CD4-positive, alpha-beta memory T cell (primary cell): ENCODE results near the gene ZC2HC1C. TPM values are rescaled to one million over a fixed set of nuclear protein-coding genes. Genes with fewer than 3 reads are reported as not detected.

Experiments used
- CTCF ChIA-PET: fragments of 350-600 bp; sonication (Branson Sonifier 250); formaldehyde crosslinking; loops from one replicate; lab custom pipeline; 2021; ENCODE audit warnings: inconsistent platforms; ENCODE audit not compliant: partially characterized antibody; lab: Charles Lee
- POLR2A ChIA-PET: fragments of 350-600 bp; sonication (Branson Sonifier 250); formaldehyde crosslinking; loops from one replicate; lab custom pipeline; 2021; ENCODE audit not compliant: partially characterized antibody; lab: Charles Lee
- DNase-seq, 5 donors: peaks; one replicate each; pipeline versions ENCODE4 v3.0.0 to v3.0.0-alpha.2; 2020 to 2022; ENCODE audit warnings: mixed read lengths in 1 of 5
- H3K27ac ChIP-seq: one replicate; pipeline ENCODE4 v1.7.0; 2013; ENCODE audit warnings: low read depth, low read length
- H3K27me3 ChIP-seq: 2 replicates; pipeline ENCODE4 v1.7.0; 2013; ENCODE audit warnings: mild to moderate bottlenecking, low read length, moderate library complexity; ENCODE audit not compliant: insufficient read depth
- H3K36me3 ChIP-seq: 2 replicates; pipeline ENCODE4 v1.7.0; 2013; ENCODE audit warnings: mild to moderate bottlenecking, low read length, moderate library complexity; ENCODE audit not compliant: insufficient read depth
- H3K4me1 ChIP-seq: 2 replicates; pipeline ENCODE4 v1.7.0; 2013; ENCODE audit warnings: mild to moderate bottlenecking, low read length, moderate library complexity; ENCODE audit not compliant: insufficient read depth
- H3K4me3 ChIP-seq, 2 donors: one replicate each; pipeline ENCODE4 v1.7.0; 2013; ENCODE audit warnings: low read length in 2 of 2, mild to moderate bottlenecking in 1 of 2
- H3K9me3 ChIP-seq, 2 donors: one replicate each; pipeline ENCODE4 v1.7.0; 2013; ENCODE audit warnings: low read length in 2 of 2, control low read depth in 1 of 2; ENCODE audit not compliant: control insufficient read depth in 1 of 2
- H3K27ac Mint-ChIP-seq, 7 donors: one replicate each; pipeline ENCODE4 v1.8.0; 2020 to 2021; ENCODE audit warnings: mixed read lengths in 7 of 7, mild to moderate bottlenecking in 6 of 7, inconsistent platforms in 3 of 7, moderate library complexity in 3 of 7
- H3K27me3 Mint-ChIP-seq, 2 donors: one replicate each; pipeline ENCODE4 v1.8.0; 2020 to 2021; ENCODE audit warnings: mixed read lengths in 2 of 2
- H3K36me3 Mint-ChIP-seq, 2 donors: one replicate each; pipeline ENCODE4 v1.8.0; 2020 to 2021; ENCODE audit warnings: mixed read lengths in 2 of 2, inconsistent platforms in 1 of 2, mild to moderate bottlenecking in 1 of 2
- H3K4me1 Mint-ChIP-seq, 4 donors: one replicate each; pipeline ENCODE4 v1.8.0; 2020 to 2021; ENCODE audit warnings: mixed read lengths in 4 of 4, mild to moderate bottlenecking in 1 of 4
- H3K4me3 Mint-ChIP-seq, 8 donors: one replicate each; pipeline ENCODE4 v1.8.0; 2020 to 2021; ENCODE audit warnings: mixed read lengths in 8 of 8, mild to moderate bottlenecking in 7 of 8, moderate library complexity in 6 of 8, inconsistent platforms in 3 of 8
- H3K9me3 Mint-ChIP-seq, 8 donors: one replicate each; pipeline ENCODE4 v1.8.0; 2020 to 2021; ENCODE audit warnings: mixed read lengths in 8 of 8, mild to moderate bottlenecking in 5 of 8, inconsistent platforms in 3 of 8, moderate library complexity in 1 of 8
- intact Hi-C: fragments of 100-400 bp; cut with micrococcal nuclease; formaldehyde crosslinking; loops from one replicate; pipeline ENCODE4 v1.15.1; 2023
- polyA plus RNA-seq, 2 donors: library from polyadenylated mRNA; unstranded; fragments of 300-500 nt; fragmentation: Illumina TruSeq; gene quantifications; one replicate each; pipeline ENCODE4 v1.2.3, GENCODE V29; 2021
- total RNA-seq, 2 experiments: library from RNA; stranded (reverse); gene quantifications; one replicate each; pipeline ENCODE4 v1.2.3, GENCODE V29; 2021

ZC2HC1C gene
- total and polyA plus RNA-seq, 4 experiments from 2014 or later, result 0.76 to 3.6 (median 1.2) TPM

DNA sequence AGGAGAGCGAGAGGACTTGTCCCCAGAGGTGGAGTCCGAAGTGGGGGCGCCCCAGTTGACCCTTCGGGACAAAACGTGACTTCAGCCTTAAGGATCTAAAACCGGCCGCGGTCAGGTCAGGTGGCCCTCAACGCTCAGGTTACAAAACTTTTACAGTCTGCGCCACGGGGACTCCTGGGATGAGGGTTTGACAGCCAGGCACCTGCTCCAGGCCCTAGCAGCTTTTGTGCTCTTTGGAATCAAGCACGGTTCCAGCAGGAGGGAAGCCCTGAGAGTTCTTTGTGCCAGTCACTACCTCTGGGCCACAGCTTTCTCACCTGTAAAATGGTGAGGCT lies 337 bp downstream of the ZC2HC1C start:
- Mint-ChIP-seq H3K4me1 (peaks cover under 1 to 8% (median 3%) of the 10 kb centered on the region in 4 donors), H3K27ac (peak overlapping the region in 6 of 7 donors; percentile 18 to 89 (median 74)), H3K36me3 (no peaks in the 10 kb centered on the region), H3K4me3 (peak overlapping the region in 5 of 8 donors; percentile 54 to 75 (median 73)), H3K9me3 (no peaks in the 10 kb centered on the region), H3K27me3 (no peaks in the 10 kb centered on the region)
- Histone ChIP-seq H3K27me3 (no peaks in the 10 kb centered on the region), H3K4me1 (peaks cover 13% of the 10 kb centered on the region), H3K9me3 (no peaks in the 10 kb centered on the region), H3K27ac (peak overlapping the region; percentile 32), H3K36me3 (no peaks in the 10 kb centered on the region), H3K4me3 (peak overlapping the region in 1 of 2 donors; percentile 58)
- CTCF ChIA-PET, result interaction anchor here (0.8 to 2.5 kb wide), 2 partner anchors 122 to 209 kb away, joined by 3 to 8 read pairs; no protein-coding TSS in a partner anchor
- intact Hi-C loops, result loop anchor here (1.0 kb wide), 1 partner anchor 67 kb away; the partner anchor contains the start of gene EIF2B2
- no peak for DNase-seq
- POLR2A ChIA-PET, result interaction anchor here (0.6 to 3.1 kb wide), 10 partner anchors 9 to 160 kb away, joined by 3 to 16 read pairs (median 4); partner anchors contain the start of genes EIF2B2, MLH3 and NEK9

DNA sequence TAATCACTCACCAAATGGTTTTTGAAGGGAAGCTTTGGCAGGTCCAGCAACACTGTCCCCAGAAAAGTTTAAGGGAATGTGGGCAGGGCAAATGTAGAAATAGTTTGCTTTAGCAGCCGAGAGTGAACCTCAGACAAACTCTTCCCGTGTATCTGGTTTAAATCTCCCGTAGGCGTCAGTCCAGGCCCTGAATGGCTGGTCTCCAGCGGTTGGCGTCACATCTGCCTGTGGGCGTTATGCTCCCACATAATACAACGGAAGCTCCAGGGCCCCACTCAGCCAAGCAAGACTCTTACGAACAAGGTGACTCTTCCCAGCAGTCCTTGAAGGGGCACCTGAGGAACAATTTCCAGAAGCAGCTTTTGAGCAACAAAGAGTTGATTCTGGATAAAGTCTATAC lies 942 bp downstream of the ZC2HC1C start:
- H3K4me3 Mint-ChIP-seq, result peak overlapping the region in 5 of 8 donors; percentile 21 to 75 (median 32)
- POLR2A ChIA-PET, result interaction anchor here (0.5 to 3.1 kb wide), 7 partner anchors 8 to 70 kb away, joined by 3 to 16 read pairs (median 4); partner anchors contain the start of gene EIF2B2

DNA sequence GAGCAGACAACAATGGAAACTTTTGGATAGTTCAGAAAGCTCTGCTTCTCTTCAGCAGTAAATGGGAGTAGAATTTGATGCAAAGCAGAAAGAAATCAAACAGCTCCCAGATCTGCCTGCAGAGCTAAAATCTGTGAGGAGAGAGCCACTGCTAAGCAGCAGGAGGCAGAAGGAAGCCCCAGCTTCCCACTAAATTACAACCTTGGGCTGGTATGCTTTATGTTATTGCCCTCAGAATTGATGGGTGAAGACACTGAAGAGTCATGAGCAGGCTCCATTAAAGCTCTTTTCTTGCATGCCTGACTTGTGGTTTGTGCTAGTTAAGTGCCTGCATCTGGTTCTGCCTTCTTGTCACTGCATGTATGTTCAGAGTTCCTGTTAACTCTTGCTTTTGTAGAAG lies 8.4 kb downstream of the ZC2HC1C start:
- H3K4me1 Mint-ChIP-seq, result peaks cover 0 to 1% (median 0%) of the 10 kb centered on the region in 4 donors
- ChIA-PET CTCF (interaction anchor here (1.2 kb wide), 1 partner anchor 15 kb away, joined by 3 read pairs; no protein-coding TSS in a partner anchor), POLR2A (interaction anchor here (1.1 to 2.4 kb wide), 2 partner anchors 8 to 14 kb away, joined by 3 to 8 read pairs; partner anchors contain the start of genes ACYP1 and ZC2HC1C)
- H3K27me3 Mint-ChIP-seq, result no peaks in the 10 kb centered on the region
- H3K9me3 ChIP-seq, result no peaks in the 10 kb centered on the region
- peaks cover under 1% of the 10 kb centered on the region for H3K36me3 ChIP-seq
- H3K27ac ChIP-seq, result no peak overlapping the region
- no peak for DNase-seq
- peak overlapping the region in 1 of 7 donors; percentile 37 for H3K27ac Mint-ChIP-seq
- H3K4me3 ChIP-seq, result no peak overlapping the region
- no peaks in the 10 kb centered on the region for H3K4me1 ChIP-seq
- no peaks in the 10 kb centered on the region for H3K27me3 ChIP-seq
- intact Hi-C loops, result no loop called here
- H3K36me3 Mint-ChIP-seq, result peaks cover 6 to 15% of the 10 kb centered on the region in 2 donors
- H3K9me3 Mint-ChIP-seq, result no peaks in the 10 kb centered on the region
- no peak overlapping the region for H3K4me3 Mint-ChIP-seq

More for the DNA sequence above, 942 bp downstream of the ZC2HC1C start:
- no peaks in the 10 kb centered on the region for H3K36me3 ChIP-seq
- CTCF ChIA-PET, result interaction anchor here (1.2 to 2.5 kb wide), 3 partner anchors 18 to 210 kb away, joined by 4 to 10 read pairs (median 8); no protein-coding TSS in a partner anchor
- H3K4me3 ChIP-seq, result no peak overlapping the region
- peaks cover 13% of the 10 kb centered on the region for H3K4me1 ChIP-seq
- no peaks in the 10 kb centered on the region for H3K27me3 ChIP-seq
- H3K9me3 Mint-ChIP-seq, result no peaks in the 10 kb centered on the region
- H3K27ac ChIP-seq, result no peak overlapping the region
- no peak overlapping the region for H3K27ac Mint-ChIP-seq
- no peaks in the 10 kb centered on the region for H3K36me3 Mint-ChIP-seq
- DNase-seq, result no peak
- no peaks in the 10 kb centered on the region for H3K9me3 ChIP-seq
- H3K4me1 Mint-ChIP-seq, result peaks cover 0 to 8% (median 1%) of the 10 kb centered on the region in 4 donors
- H3K27me3 Mint-ChIP-seq, result no peaks in the 10 kb centered on the region
- intact Hi-C loops, result no loop called here

DNA sequence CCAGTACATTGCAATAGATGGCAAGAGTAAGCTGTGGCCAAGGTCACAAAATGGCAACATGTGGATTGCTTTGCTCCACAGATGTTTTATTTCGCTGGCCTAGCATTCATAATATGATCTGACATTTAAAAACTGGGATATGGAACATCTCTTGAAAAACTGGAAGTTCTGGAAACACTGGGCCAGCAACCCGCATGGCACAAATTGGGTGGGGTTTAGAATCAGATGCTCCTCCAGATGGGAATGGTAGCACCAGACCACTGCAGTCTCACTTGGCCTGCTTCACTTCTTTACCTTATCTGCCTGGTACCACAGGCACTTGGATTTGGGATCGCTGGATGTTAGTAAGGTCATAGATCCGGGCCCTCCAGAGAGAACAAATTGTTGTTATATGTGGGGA lies 10.1 kb downstream of the ZC2HC1C start:
- H3K27me3 ChIP-seq, result no peaks in the 10 kb centered on the region
- no peak overlapping the region for H3K4me3 ChIP-seq
- H3K9me3 Mint-ChIP-seq, result no peaks in the 10 kb centered on the region
- intact Hi-C loops, result no loop called here
- no peaks in the 10 kb centered on the region for H3K9me3 ChIP-seq
- CTCF ChIA-PET, result interaction anchor here (0.7 to 1.4 kb wide), 4 partner anchors 9 to 218 kb away, joined by 3 to 4 read pairs (median 3); no protein-coding TSS in a partner anchor
- no peak overlapping the region for H3K27ac ChIP-seq
- H3K4me1 ChIP-seq, result no peaks in the 10 kb centered on the region
- DNase-seq, result no peak
- H3K4me1 Mint-ChIP-seq, result peaks cover 0 to 1% (median 0%) of the 10 kb centered on the region in 4 donors
- no peak overlapping the region for H3K4me3 Mint-ChIP-seq
- no peaks in the 10 kb centered on the region for H3K27me3 Mint-ChIP-seq
- peaks cover 16% of the 10 kb centered on the region for H3K36me3 ChIP-seq
- POLR2A ChIA-PET, result interaction anchor here (2.4 kb wide), 1 partner anchor 10 kb away, joined by 8 read pairs; the partner anchor contains the start of gene ZC2HC1C
- peaks cover 21 to 31% of the 10 kb centered on the region in 2 donors for H3K36me3 Mint-ChIP-seq
- no peak overlapping the region for H3K27ac Mint-ChIP-seq

DNA sequence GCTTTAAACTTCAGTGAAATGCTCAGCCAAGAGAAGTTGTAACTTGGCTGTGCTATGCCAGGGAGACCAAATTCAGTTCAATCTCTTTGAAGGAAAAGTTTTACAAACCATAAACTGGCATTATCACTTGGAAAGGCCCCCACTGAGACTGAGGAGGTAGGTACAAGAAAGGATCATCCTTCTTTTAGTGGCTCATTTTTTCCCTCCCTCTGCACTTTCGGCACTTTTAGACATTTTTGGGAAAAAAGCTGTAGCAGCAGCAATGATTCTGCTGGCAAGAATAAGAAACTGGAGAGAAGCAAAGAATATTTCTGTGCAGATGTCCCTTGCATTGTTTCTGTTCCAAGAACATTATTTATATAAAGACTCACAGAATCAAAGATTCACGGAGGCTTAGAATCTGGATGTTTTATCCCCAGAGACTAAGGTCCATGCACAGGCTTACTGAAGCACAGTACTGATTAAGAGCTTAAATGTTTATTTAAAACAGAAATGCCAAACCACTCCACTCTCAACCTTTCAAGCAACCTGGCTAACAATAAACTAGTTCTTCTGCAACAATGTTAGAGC lies 12.3 kb downstream of the ZC2HC1C start:
- no peaks in the 10 kb centered on the region for H3K4me1 ChIP-seq

DNA sequence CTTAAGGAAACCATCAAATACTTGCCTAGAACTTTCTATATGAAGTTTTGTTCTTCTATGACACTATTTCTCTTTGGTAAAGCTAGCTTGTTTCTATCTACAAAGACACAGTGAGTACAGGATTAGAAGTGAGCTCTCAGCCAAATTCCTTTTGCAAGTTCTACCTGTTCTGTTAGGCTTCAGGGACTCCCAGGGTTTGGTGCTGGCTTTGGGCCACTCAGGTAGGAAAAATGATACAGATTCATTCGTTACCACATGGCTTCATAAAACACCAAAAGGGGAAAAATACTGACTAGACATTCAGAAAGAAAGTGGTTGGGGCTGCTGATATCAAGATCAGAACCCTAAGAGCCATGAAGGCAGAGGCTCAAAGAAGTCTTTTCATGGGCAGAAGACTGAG lies 13.8 kb downstream of the ZC2HC1C start:
- Histone ChIP-seq H3K4me1 (no peaks in the 10 kb centered on the region), H3K27ac (no peak overlapping the region), H3K9me3 (no peaks in the 10 kb centered on the region), H3K27me3 (no peaks in the 10 kb centered on the region), H3K4me3 (no peak overlapping the region), H3K36me3 (peaks cover 41% of the 10 kb centered on the region)
- H3K27me3 Mint-ChIP-seq, result no peaks in the 10 kb centered on the region
- intact Hi-C loops, result no loop called here
- H3K4me1 Mint-ChIP-seq, result no peaks in the 10 kb centered on the region
- ChIA-PET POLR2A (no interaction called here), CTCF (interaction anchor here (1.2 to 2.3 kb wide), 2 partner anchors 137 to 222 kb away, joined by 3 to 9 read pairs; no protein-coding TSS in a partner anchor)
- no peak for DNase-seq
- H3K4me3 Mint-ChIP-seq, result no peak overlapping the region
- no peaks in the 10 kb centered on the region for H3K9me3 Mint-ChIP-seq
- peak overlapping the region in 3 of 7 donors; percentile 29 to 47 (median 42) for H3K27ac Mint-ChIP-seq
- peaks cover 49 to 63% of the 10 kb centered on the region in 2 donors for H3K36me3 Mint-ChIP-seq

More for the DNA sequence above, 12.3 kb downstream of the ZC2HC1C start:
- intact Hi-C loops, result no loop called here
- Mint-ChIP-seq H3K4me3 (no peak overlapping the region), H3K36me3 (peaks cover 37 to 48% of the 10 kb centered on the region in 2 donors), H3K4me1 (no peaks in the 10 kb centered on the region), H3K9me3 (no peaks in the 10 kb centered on the region), H3K27me3 (no peaks in the 10 kb centered on the region), H3K27ac (peak overlapping the region in 1 of 7 donors; percentile 65)
- Histone ChIP-seq H3K27me3 (no peaks in the 10 kb centered on the region), H3K27ac (no peak overlapping the region), H3K9me3 (no peaks in the 10 kb centered on the region), H3K36me3 (peaks cover 26% of the 10 kb centered on the region), H3K4me3 (no peak overlapping the region)
- ChIA-PET CTCF (no interaction called here), POLR2A (no interaction called here)
- no peak for DNase-seq

DNA sequence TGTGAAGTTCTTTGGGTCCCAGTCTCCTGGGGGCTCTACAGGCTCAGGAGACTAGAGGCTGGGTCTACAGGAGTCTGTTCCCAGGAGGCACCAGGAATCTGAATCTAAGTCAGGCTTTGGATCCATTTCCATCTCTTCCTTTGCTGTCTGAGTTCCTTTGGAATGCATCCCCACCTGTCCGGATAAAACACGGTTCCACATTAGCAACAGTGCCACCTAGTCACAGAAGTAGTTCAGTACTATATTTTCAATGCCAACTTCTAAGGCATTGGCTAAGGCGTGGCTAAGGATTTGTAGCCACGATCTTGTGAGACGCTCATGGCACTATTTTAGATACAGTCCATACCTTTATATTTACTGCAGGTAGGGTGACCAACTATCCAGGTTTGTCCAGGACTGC lies 15.1 kb downstream of the ZC2HC1C start:
- Histone ChIP-seq H3K36me3 (peaks cover 42% of the 10 kb centered on the region), H3K9me3 (no peaks in the 10 kb centered on the region), H3K4me3 (no peak overlapping the region), H3K27ac (no peak overlapping the region), H3K4me1 (no peaks in the 10 kb centered on the region), H3K27me3 (no peaks in the 10 kb centered on the region)
- no peak overlapping the region for H3K4me3 Mint-ChIP-seq
- H3K4me1 Mint-ChIP-seq, result no peaks in the 10 kb centered on the region
- H3K36me3 Mint-ChIP-seq, result peaks cover 54 to 69% of the 10 kb centered on the region in 2 donors
- peak overlapping the region in 1 of 7 donors; percentile 32 for H3K27ac Mint-ChIP-seq
- ChIA-PET CTCF (interaction anchor here (2.3 kb wide), 1 partner anchor 224 kb away, joined by 9 read pairs; no protein-coding TSS in a partner anchor), POLR2A (interaction anchor here (0.6 kb wide), 1 partner anchor 47 kb away, joined by 3 read pairs; no protein-coding TSS in a partner anchor)
- no peaks in the 10 kb centered on the region for H3K27me3 Mint-ChIP-seq
- DNase-seq, result no peak
- intact Hi-C loops, result no loop called here
- H3K9me3 Mint-ChIP-seq, result no peaks in the 10 kb centered on the region
